ENCODE data around the gene REEP5.

DNA sequence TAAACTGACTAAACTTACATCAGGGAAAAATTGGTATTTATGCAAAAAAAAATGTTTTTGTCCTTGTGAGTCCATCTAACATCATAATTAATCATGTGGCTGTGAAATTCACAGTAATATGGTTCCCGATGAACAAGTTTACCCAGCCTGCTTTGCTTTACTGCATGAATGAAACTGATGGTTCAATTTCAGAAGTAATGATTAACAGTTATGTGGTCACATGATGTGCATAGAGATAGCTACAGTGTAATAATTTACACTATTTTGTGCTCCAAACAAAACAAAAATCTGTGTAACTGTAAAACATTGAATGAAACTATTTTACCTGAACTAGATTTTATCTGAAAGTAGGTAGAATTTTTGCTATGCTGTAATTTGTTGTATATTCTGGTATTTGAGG lies 77.5 kb downstream of the REEP5 start:
- TF ChIP-seq POLR2A (IDR thresholded peaks at IDR 0.05): no peak
- TF ChIP-seq, protein P1, sequence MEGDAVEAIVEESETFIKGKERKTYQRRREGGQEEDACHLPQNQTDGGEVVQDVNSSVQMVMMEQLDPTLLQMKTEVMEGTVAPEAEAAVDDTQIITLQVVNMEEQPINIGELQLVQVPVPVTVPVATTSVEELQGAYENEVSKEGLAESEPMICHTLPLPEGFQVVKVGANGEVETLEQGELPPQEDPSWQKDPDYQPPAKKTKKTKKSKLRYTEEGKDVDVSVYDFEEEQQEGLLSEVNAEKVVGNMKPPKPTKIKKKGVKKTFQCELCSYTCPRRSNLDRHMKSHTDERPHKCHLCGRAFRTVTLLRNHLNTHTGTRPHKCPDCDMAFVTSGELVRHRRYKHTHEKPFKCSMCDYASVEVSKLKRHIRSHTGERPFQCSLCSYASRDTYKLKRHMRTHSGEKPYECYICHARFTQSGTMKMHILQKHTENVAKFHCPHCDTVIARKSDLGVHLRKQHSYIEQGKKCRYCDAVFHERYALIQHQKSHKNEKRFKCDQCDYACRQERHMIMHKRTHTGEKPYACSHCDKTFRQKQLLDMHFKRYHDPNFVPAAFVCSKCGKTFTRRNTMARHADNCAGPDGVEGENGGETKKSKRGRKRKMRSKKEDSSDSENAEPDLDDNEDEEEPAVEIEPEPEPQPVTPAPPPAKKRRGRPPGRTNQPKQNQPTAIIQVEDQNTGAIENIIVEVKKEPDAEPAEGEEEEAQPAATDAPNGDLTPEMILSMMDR (IDR thresholded peaks at IDR 0.05): no peak

All from Peyer's patch (tissue), 4 donors.